ENCODE results near the gene SRXN1.
A peak's percentile ranks its signal among the peaks of the same experiment; 100 is the strongest.

SRXN1 gene

GRCh38 chr20:634148-634925 lies 18.7 kb downstream of the SRXN1 start:
- DNase-seq = peak; percentile 68

- no peak for DNase-seq
Measured at GRCh38 chr20:631101-631500, 21.9 kb downstream of the SRXN1 start.

GRCh38 chr20:626579-626978 lies 26.4 kb downstream of the SRXN1 start:
- no peak for DNase-seq

GRCh38 chr20:625360-625932 lies 27.6 kb downstream of the SRXN1 start:
- no peak for DNase-seq

GRCh38 chr20:623704-624103 lies 29.3 kb downstream of the SRXN1 start:
- no peak for DNase-seq

- no peak for DNase-seq
Measured at GRCh38 chr20:623021-623420, 30.0 kb downstream of the SRXN1 start.

GRCh38 chr20:622161-622560 lies 30.8 kb downstream of the SRXN1 start:
- DNase-seq = no peak

GRCh38 chr20:621125-621756 lies 31.8 kb downstream of the SRXN1 start:
- DNase-seq = no peak

- DNase-seq = no peak
Measured at GRCh38 chr20:620246-620645, 32.8 kb downstream of the SRXN1 start.

- DNase-seq = peak; percentile 39
Measured at GRCh38 chr20:618980-619379, 34.0 kb downstream of the SRXN1 start.

- DNase-seq = no peak
Measured at GRCh38 chr20:617934-618690, 34.9 kb downstream of the SRXN1 start.

GRCh38 chr20:615514-615913 lies 37.5 kb downstream of the SRXN1 start:
- DNase-seq = no peak

GRCh38 chr20:611843-612185 lies 41.2 kb downstream of the SRXN1 start:
- no peak for DNase-seq

- DNase-seq = no peak
Measured at GRCh38 chr20:611047-611842, 41.8 kb downstream of the SRXN1 start.

- peak; percentile 84 for DNase-seq
Measured at GRCh38 chr20:610130-611046, 42.6 kb downstream of the SRXN1 start, which contains the start of gene TCF15. Gene TCF15 (minus strand): TSS chr20:610309. CDS start chr20:610237, 72 bp downstream.

- DNase-seq = peak; percentile 43
Measured at GRCh38 chr20:609371-609964, 43.5 kb downstream of the SRXN1 start.

GRCh38 chr20:608970-609369 lies 44.0 kb downstream of the SRXN1 start:
- no peak for DNase-seq

GRCh38 chr20:607476-607875 lies 45.5 kb downstream of the SRXN1 start:
- DNase-seq = no peak

GRCh38 chr20:605237-605636 lies 47.8 kb downstream of the SRXN1 start:
- DNase-seq = no peak

- no peak for DNase-seq
Measured at GRCh38 chr20:603116-603640, 49.8 kb downstream of the SRXN1 start.

Measured in NCI-H2171 treated with DMSO at 0.1 percent for 48 hours (cell line).